ENCODE results near the gene ATG14.

DNA sequence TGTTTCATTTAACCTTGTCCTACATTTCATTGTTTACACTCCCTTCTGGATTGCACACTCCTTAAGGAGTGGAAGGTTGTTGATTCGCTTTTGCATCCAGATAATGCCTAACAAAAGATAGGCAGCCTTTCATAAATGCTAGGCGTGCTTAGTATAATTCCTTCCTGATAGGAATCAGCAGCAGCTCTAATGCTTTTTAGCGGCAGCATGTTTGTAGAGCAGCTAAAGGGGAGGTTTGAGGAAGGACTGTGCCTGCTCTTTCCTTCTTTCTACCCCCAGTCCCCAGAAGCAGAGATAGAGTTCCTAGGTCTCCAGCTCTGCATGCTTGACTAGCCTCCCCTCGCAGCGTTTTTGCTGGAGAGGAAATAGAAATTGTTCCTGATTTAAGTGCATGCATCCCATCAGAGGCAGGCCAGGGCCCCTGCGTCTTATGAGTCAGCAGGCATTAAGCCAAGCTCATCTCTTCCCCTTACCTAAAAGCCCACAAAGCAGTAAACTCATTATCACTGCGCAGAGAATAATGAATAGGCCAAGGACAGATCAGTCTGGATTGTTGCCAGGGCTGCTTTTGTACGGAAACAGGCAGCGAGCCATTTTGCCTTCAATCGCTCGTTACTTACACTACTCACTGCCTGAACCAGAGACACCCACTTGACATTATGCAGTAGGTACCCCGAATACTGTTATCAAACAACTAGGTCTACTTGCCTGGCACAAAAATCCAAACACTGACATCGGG is 42.8 kb upstream of the ATG14 start:
- TF ChIP-seq EZH2 (IDR thresholded peaks at IDR 0.05) = no peak
- peak; percentile 35; the same call in 1 of the 2 replicates for TF ChIP-seq POLR2AphosphoS5 (IDR thresholded peaks at IDR 0.05; ENCODE audit: borderline replicate concordance, low read depth, low read length)
